ENCODE results near the gene MAP3K19.
"Not testable (repeated sequence)": the region's sequence is repeated elsewhere in the genome, so short reads cannot be mapped to it uniquely, and the experiment has no call there.

The MAP3K19 gene

GRCh38 chr2:134988994-134989605, 58.1 kb downstream of the MAP3K19 start:
- no peak for DNase-seq (ENCODE audit: extremely low read depth in 1 of 2, low read depth in 1 of 2)

- no peak for DNase-seq (ENCODE audit: extremely low read depth in 1 of 2, low read depth in 1 of 2)
Observed at GRCh38 chr2:134985061-134985460, 62.2 kb downstream of the MAP3K19 start.

GRCh38 chr2:134982603-134983002, 64.6 kb downstream of the MAP3K19 start:
- DNase-seq (ENCODE audit: extremely low read depth in 1 of 2, low read depth in 1 of 2) = no peak

GRCh38 chr2:134980639-134981038, 66.6 kb downstream of the MAP3K19 start:
- no peak for DNase-seq (ENCODE audit: extremely low read depth in 1 of 2, low read depth in 1 of 2)

GRCh38 chr2:134979221-134979620, 68.0 kb downstream of the MAP3K19 start:
- DNase-seq (ENCODE audit: extremely low read depth in 1 of 2, low read depth in 1 of 2) = no peak

GRCh38 chr2:134977104-134977503, 70.1 kb downstream of the MAP3K19 start:
- not testable (repeated sequence) for DNase-seq (ENCODE audit: extremely low read depth in 1 of 2, low read depth in 1 of 2)

- no peak for DNase-seq (ENCODE audit: extremely low read depth in 1 of 2, low read depth in 1 of 2)
Observed at GRCh38 chr2:134976074-134976702, 71.1 kb downstream of the MAP3K19 start.

GRCh38 chr2:134975281-134976009, 71.8 kb downstream of the MAP3K19 start:
- no peak for DNase-seq (ENCODE audit: extremely low read depth in 1 of 2, low read depth in 1 of 2)

- DNase-seq (ENCODE audit: extremely low read depth in 1 of 2, low read depth in 1 of 2) = no peak
Observed at GRCh38 chr2:134973241-134974138, 73.8 kb downstream of the MAP3K19 start.

- not testable (repeated sequence) for DNase-seq (ENCODE audit: extremely low read depth in 1 of 2, low read depth in 1 of 2)
Observed at GRCh38 chr2:134967166-134967565, 80.1 kb downstream of the MAP3K19 start.

- no peak for DNase-seq (ENCODE audit: extremely low read depth in 1 of 2, low read depth in 1 of 2)
Observed at GRCh38 chr2:134957477-134957876, 89.8 kb downstream of the MAP3K19 start.

- DNase-seq (ENCODE audit: extremely low read depth in 1 of 2, low read depth in 1 of 2) = no peak
Observed at GRCh38 chr2:134955744-134956143, 91.5 kb downstream of the MAP3K19 start.

- no peak for DNase-seq (ENCODE audit: extremely low read depth in 1 of 2, low read depth in 1 of 2)
Observed at GRCh38 chr2:134954065-134954464, 93.2 kb downstream of the MAP3K19 start.

- no peak for DNase-seq (ENCODE audit: extremely low read depth in 1 of 2, low read depth in 1 of 2)
Observed at GRCh38 chr2:134952608-134953007, 94.6 kb downstream of the MAP3K19 start.

- DNase-seq (ENCODE audit: extremely low read depth in 1 of 2, low read depth in 1 of 2) = no peak
Observed at GRCh38 chr2:134950886-134951285, 96.4 kb downstream of the MAP3K19 start.

GRCh38 chr2:134949981-134950708, 97.1 kb downstream of the MAP3K19 start:
- DNase-seq (ENCODE audit: extremely low read depth in 1 of 2, low read depth in 1 of 2) = no peak

GRCh38 chr2:134946073-134946472, 101.2 kb downstream of the MAP3K19 start:
- no peak for DNase-seq (ENCODE audit: extremely low read depth in 1 of 2, low read depth in 1 of 2)

GRCh38 chr2:134944975-134945374, 102.3 kb downstream of the MAP3K19 start:
- no peak for DNase-seq (ENCODE audit: extremely low read depth in 1 of 2, low read depth in 1 of 2)

GRCh38 chr2:134943540-134943939, 103.7 kb downstream of the MAP3K19 start:
- DNase-seq (ENCODE audit: extremely low read depth in 1 of 2, low read depth in 1 of 2) = no peak

GRCh38 chr2:134936691-134937090, 110.6 kb downstream of the MAP3K19 start:
- no peak for DNase-seq (ENCODE audit: extremely low read depth in 1 of 2, low read depth in 1 of 2)
